ENCODE results near the gene HAP1. TPM values are rescaled to one million over a fixed set of nuclear protein-coding genes. Genes with fewer than 3 reads are reported as not detected.
A peak's percentile ranks its signal among the peaks of the same experiment; 100 is the strongest.

HAP1 gene
- total RNA-seq, 1 donor from 2014 or later: 0.76 TPM

GRCh38 chr17:41754066-41754465 is 19.6 kb upstream of the HAP1 start:
- Mint-ChIP-seq H3K27ac (ENCODE audit: unreplicated experiment) (no peak overlapping the region), H3K4me3 (ENCODE audit: unreplicated experiment) (no peak overlapping the region), H3K9me3 (ENCODE audit: unreplicated experiment) (peaks cover 20% of the 10 kb centered on the region), H3K27me3 (ENCODE audit: unreplicated experiment) (peaks cover 25% of the 10 kb centered on the region), H3K36me3 (ENCODE audit: unreplicated experiment) (no peaks in the 10 kb centered on the region), H3K4me1 (ENCODE audit: low read depth, unreplicated experiment) (peaks cover 11% of the 10 kb centered on the region)
- no peak for DNase-seq
- TF ChIP-seq CTCF (IDR thresholded peaks at IDR 0.05; ENCODE audit: partially characterized antibody, unreplicated experiment): no peak

- peaks cover 11% of the 10 kb centered on the region for H3K4me1 Mint-ChIP-seq (ENCODE audit: low read depth, unreplicated experiment)
- no peak for DNase-seq
- peaks cover 4% of the 10 kb centered on the region for H3K36me3 Mint-ChIP-seq (ENCODE audit: unreplicated experiment)
- peak overlapping the region; percentile 42 for H3K4me3 Mint-ChIP-seq (ENCODE audit: unreplicated experiment)
- H3K27me3 Mint-ChIP-seq (ENCODE audit: unreplicated experiment): peaks cover 28% of the 10 kb centered on the region
- no peak for TF ChIP-seq CTCF (IDR thresholded peaks at IDR 0.05; ENCODE audit: partially characterized antibody, unreplicated experiment)
- peak overlapping the region; percentile 65 for H3K27ac Mint-ChIP-seq (ENCODE audit: unreplicated experiment)
- peaks cover 17% of the 10 kb centered on the region for H3K9me3 Mint-ChIP-seq (ENCODE audit: unreplicated experiment)
These were observed 16.8 kb upstream of the HAP1 start for GRCh38 chr17:41751288-41751687.

- Mint-ChIP-seq H3K9me3 (ENCODE audit: unreplicated experiment) (peaks cover 17% of the 10 kb centered on the region), H3K4me1 (ENCODE audit: low read depth, unreplicated experiment) (peaks cover 11% of the 10 kb centered on the region), H3K27ac (ENCODE audit: unreplicated experiment) (peak overlapping the region; percentile 65), H3K4me3 (ENCODE audit: unreplicated experiment) (peak overlapping the region; percentile 42), H3K27me3 (ENCODE audit: unreplicated experiment) (peaks cover 26% of the 10 kb centered on the region), H3K36me3 (ENCODE audit: unreplicated experiment) (peaks cover 4% of the 10 kb centered on the region)
- TF ChIP-seq CTCF (IDR thresholded peaks at IDR 0.05; ENCODE audit: partially characterized antibody, unreplicated experiment): no peak
- DNase-seq: peak; percentile 57
These were observed 16.4 kb upstream of the HAP1 start for GRCh38 chr17:41750862-41751261.

GRCh38 chr17:41748275-41748674 is 13.8 kb upstream of the HAP1 start:
- no peak for TF ChIP-seq CTCF (IDR thresholded peaks at IDR 0.05; ENCODE audit: partially characterized antibody, unreplicated experiment)
- no peak for DNase-seq
- Mint-ChIP-seq H3K9me3 (ENCODE audit: unreplicated experiment) (peaks cover 15% of the 10 kb centered on the region), H3K27ac (ENCODE audit: unreplicated experiment) (no peak overlapping the region), H3K36me3 (ENCODE audit: unreplicated experiment) (peaks cover 4% of the 10 kb centered on the region), H3K4me3 (ENCODE audit: unreplicated experiment) (no peak overlapping the region), H3K27me3 (ENCODE audit: unreplicated experiment) (peaks cover 20% of the 10 kb centered on the region), H3K4me1 (ENCODE audit: low read depth, unreplicated experiment) (peaks cover 7% of the 10 kb centered on the region)

- DNase-seq: no peak
- H3K4me3 Mint-ChIP-seq (ENCODE audit: unreplicated experiment): no peak overlapping the region
- no peak for TF ChIP-seq CTCF (IDR thresholded peaks at IDR 0.05; ENCODE audit: partially characterized antibody, unreplicated experiment)
- peaks cover 10% of the 10 kb centered on the region for H3K27me3 Mint-ChIP-seq (ENCODE audit: unreplicated experiment)
- H3K4me1 Mint-ChIP-seq (ENCODE audit: low read depth, unreplicated experiment): no peaks in the 10 kb centered on the region
- H3K27ac Mint-ChIP-seq (ENCODE audit: unreplicated experiment): no peak overlapping the region
- H3K9me3 Mint-ChIP-seq (ENCODE audit: unreplicated experiment): peaks cover 1% of the 10 kb centered on the region
- peaks cover 4% of the 10 kb centered on the region for H3K36me3 Mint-ChIP-seq (ENCODE audit: unreplicated experiment)
These were observed 7.3 kb upstream of the HAP1 start for GRCh38 chr17:41741709-41742108.

Data from glutamatergic neuron (in vitro differentiated cells).